Ammon's horn (tissue), 1 donor: ENCODE results near the gene FAM161A.
"Not testable (repeated sequence)": the region's sequence is repeated elsewhere in the genome, so short reads cannot be mapped to it uniquely, and the experiment has no call there.

Source experiments
- DNase-seq: peaks from one replicate; pipeline ENCODE4 v3.0.0-alpha.2; 2016; ENCODE audit warnings: low spot score

The FAM161A gene

DNA sequence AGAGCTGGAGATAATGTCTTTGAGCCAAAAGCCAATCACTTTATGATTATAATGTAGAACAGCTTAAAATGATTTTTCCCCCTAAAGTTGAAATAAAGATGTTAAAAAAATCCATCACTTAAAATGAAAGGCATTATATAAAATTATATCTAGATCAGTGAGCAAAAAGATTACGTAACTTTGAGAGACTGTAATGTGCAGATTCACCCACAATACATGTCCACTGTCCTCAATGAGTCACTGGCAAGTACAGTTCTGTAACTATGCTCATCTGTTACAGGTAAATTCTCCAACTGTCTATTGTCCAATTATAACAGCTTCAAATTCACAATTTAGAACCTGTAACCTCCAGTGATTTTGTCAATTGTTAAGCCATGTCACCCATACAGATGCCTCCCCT lies 19.0 kb downstream of the FAM161A start:
- no peak for DNase-seq

DNA sequence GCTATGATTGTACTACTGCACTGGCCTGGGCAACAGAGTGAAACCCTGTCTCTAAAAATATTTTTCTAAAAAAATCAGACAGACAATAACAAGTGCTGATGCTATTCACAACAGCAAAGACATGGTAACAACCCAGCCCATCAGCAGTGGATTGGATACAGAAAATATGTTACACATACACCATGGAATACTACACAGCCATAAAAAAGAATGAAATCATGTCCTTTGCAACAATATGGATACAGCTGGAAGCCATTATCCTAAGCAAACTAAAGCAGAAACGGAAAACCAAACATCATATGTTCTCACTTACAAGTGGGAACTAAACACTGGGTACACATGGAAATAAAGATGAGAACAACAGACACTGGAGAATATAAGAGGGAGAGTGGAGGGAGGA lies 19.9 kb downstream of the FAM161A start:
- DNase-seq = no peak

DNA sequence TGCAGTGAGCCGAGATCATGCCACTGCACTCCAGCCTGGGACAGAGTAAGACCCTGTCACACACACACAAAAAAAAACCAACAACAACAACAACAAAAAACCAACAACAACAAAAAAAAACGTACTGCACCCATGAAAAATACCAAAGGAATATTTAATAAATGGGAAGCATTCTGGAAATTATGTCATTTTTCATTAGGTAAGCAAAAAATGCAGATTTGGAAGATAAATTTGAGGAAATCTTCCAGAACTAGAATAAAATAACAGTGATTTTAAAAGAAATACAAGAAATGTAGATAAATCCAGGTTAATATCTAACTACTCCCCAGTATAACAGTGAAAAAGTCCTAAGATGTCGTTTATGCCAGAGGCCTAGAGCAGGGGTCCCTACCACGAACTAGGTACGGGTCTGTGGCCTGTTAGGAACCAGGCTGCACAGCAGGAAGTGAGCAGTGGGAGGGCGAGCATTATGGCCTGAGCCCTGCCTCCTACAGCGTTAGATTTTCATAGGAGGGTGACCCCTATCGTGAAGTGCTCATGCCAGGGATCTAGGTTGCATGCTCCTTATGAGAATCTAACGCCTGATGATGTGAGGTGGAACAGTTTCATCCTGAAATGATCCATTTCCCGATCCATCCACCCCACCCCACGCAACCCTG lies 21.5 kb downstream of the FAM161A start:
- DNase-seq = no peak

DNA sequence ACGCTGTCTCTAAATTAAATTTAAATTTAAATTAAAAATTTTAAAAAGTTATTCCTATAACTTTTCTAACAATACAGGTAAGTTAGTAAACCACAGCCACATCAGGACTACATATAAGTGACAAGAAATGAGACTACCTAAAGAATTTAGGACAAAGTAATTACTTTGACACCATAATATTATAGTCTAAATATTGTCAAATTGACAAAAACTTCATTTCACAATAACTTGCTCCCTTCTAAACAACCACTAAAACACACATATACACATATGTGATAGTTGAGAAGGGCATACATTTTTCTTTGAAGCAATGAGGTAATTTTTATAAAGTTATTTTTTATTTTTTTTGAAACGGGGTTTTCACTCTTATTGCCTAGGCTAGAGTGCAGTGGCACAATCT lies 31.6 kb downstream of the FAM161A start:
- DNase-seq = no peak

DNA sequence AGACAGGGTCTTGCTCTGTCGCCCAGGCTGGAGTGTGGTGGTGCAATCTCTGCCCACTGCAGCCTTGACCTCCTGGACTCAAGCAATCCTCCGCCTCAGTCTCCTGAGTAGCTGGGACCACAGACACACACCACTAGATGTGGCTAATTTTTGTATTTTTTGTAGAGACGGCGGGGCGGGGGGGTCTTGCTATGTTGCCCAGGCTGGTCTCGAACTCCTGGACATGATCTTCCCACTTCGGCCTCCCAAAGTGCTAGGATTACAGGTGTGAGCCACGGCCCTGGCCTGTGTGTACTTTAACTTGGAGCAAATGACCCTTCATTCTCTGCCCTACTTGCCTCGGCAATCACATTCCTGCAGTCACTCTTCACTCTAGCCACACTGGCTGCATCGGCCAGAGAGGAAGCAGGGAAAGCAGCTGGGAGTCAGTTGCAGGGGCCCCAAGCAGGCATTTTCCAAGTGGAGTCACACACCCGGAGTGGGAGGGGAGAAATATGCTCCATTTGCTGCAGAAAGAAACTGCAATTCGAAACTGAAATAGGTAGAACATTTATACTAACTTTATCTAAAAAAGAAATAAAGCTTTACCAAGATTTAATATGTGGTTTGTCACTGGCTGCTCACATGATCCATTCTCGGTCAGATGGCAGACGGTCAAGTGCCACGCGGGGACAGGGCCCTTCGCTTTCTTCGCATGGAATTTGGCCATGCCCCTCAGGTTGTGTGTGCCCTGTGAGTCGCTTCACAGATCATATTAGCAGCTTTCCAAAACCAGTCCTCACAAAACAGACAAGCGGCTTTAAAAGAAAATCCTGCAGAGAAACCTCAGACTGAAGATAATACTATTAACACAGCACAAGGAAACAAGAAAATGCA lies 37.1 kb downstream of the FAM161A start:
- no peak for DNase-seq

DNA sequence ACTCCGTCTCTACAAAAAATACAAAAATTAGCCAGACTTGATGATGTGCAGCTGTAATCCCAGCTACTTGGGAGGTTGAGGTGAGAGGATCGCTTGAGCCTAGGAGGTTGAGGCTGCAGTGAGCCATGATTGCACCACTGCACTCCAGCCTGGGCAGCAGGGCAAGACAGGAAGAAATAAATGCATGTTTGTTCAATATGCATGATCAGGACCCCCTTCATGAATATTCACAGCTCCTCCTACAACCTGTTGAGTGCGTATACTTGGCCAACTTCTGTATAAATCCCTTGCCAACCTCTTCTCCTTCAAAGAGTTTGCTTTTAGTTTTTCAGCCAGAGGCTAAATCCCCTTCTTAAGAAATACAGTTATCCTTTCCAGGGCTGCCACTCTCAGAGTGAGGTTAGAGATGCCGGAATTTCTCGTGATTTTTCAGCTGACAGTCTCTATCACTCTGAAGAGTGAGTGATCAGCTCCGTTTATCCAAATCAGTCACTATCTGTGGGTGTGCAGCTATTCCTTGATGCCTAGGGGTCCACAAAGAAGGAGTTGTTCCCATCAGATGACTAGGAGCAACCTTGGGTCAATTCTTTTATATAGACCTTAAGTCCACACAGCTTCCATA lies 39.2 kb downstream of the FAM161A start:
- no peak for DNase-seq

DNA sequence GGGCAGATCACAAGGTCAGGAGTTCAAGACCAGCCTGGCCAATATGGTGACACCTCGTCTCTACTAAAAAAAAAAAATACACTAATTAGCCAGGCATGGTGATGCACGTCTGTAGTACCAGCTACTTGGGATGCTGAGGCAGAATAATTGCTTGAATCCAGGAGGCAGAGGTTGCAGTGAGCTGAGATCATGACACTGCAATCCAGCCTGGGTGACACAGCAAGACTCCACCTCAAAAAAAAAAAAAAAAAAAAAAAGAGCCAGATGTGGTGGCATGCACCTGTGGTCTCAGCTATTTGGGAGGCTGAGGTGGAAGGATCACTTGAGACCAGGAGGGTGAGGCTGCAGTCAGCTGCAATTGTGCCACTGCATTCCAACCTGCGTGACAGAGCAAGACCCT lies 40.5 kb downstream of the FAM161A start:
- DNase-seq = not testable (repeated sequence)

DNA sequence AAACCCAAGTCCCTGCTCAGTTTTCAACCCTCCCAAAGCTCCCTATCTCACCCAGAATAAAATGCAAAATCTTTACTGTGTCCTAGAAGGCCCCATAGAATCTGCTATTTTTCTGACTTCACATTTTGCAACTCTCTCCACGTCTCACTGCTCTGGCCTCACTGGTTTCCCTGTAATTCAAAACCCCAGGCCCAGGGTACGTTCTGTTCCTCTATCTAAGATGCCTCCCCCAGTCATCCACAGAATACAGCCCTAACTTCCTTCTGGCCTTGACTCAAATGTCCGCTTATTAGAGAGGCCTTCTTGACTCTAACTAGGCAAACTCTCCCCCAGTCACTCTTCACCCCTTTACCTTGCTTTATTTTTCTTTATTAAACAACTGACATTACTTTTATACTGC lies 42.0 kb downstream of the FAM161A start:
- DNase-seq = no peak

DNA sequence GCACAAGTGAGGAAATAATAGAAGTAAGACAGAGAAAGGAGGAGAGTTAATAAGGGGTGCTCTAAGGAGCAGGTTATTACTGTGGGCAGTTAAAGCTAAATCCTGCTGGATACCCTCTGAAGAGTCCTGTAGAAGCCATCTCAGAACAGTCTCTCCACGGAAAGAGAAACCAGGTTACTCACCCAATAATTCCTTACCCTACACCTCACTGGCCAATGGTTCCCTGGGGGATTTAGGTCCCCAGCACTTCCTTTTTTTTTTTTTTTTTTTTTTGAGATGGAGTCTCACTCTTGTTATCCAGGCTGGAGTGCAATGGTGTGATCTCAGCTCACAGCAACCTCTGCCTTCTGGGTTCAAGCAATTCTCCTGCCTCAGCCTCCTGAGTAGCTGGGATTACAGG lies 43.7 kb downstream of the FAM161A start:
- not testable (repeated sequence) for DNase-seq

DNA sequence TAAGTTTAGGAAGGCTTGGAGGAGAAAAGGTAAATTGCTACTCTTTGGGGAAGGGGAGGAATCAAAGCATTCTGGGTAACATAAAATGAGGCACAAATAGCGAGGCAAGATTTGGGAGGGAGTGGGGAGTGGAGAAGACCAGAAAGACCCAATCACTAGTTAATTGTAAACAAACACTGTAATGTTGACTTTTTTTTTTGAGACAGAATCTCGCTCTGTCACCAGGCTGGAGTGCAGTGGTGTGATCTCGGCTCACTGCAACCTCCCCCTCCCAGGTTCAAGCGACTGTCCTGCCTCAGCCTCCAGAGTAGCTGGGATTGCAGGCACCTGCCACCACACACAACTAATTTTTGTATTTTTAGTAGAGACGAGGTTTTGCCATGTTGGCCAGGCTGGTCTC lies 45.2 kb downstream of the FAM161A start:
- not testable (repeated sequence) for DNase-seq

DNA sequence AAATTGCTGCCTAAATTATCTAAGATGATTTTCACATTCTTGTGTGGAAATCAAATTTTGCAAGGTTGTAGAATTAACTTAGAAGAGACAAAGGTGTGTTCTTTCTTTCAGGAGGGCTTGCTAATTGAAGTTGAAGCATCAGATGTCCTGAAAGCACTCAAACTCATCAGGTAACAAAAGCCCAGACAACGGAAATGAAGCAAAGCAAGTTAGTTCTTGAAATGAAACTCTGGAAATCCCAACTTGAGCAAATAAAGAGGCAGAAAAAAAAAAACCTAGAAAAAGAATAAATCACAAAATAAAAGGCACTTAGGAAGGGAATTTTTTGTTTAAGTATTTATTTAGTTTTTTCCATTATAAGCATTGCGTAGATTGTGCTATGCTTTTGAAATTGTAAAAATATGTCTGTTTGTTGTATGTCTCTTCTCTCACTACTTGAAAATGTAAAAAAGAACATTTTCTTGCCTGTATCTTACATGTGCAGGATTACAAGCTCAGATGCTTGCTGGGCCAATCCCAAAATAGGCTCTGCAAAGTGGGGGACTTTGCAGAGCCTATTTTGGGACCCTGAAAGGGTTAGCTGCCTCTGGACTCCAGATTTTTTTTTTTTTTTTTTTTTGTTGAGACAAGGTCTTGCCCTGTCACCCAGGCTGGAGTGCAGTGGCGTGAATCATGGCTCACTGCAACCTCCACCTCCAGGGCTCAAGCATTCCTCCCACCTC lies 46.7 kb downstream of the FAM161A start:
- DNase-seq = no peak

DNA sequence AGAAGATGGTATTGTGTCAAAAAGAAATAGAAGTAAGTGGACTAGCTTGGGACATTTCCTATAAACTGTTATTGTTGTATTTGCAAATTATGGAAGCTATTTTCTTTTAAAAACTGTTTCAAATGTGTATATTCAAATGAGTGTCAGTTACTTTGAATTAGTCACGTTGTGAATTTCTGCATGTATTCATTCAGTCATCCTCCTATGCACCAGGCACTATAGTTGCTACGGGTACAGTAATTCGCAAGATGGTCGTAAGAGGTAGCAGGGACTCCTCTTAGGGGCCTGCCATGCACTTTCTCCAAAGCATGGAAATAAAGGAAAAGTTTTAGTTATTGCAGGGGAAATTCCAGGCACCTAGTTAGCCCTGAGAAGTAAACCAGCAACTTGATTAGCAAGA lies 51.3 kb downstream of the FAM161A start:
- no peak for DNase-seq

DNA sequence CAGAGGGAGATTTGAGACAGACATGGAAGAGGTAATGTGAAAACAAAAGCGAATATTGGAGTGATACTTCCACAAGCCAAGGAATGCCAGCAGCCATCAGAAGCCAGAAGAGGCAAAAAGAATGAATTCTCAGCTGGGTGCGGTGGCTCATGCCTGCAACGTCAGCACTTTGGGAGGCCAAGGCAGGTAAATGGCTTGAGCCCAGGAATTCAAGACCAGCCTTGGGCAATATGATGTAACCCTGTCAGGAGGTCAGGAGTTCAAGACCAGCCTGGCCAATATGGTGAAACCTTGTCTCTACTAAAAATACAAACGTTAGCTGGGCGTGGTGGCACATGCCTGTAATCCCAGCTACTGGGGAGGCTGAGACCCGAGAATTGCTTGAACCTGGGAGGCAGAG lies 54.8 kb downstream of the FAM161A start:
- DNase-seq = no peak

DNA sequence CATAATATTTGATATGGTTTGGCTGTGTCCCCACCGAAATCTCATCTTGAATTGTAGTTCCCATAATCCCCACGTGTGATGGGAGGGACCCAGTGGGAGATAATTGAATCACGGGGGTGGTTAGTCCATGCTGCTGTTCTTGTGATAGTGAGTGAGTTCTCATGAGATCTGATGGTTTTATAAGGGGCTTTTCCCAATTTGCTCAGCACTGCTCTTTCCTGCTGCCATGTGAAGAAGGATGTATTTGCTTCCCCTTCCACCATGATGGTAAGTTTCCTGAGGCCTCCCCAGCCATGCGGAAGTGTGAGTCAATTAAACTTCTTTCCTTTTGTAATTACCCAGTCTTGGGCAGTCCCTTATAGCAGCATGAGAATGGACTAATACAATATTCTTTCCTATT lies 56.4 kb downstream of the FAM161A start:
- DNase-seq = not testable (repeated sequence)

DNA sequence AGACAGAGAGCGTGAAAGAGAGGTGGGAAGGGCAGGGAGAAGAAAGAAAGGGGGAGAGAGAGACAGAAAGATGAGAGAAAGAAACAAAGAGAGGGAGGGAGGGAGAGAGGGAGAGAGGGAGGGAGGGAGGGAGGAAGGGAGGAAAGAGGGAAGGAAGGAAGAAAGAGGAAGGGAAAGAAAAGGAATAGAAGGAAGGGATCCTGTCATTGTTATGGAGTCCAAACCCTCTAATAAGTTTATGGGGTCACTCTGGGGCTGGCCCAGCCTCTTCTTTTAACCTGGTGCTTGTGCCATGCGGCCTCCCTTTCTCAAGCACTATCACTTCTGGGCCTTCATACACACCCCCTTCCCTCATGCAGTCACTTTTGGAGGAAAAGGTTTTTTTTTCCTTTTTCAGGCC lies 58.5 kb downstream of the FAM161A start:
- no peak for DNase-seq

DNA sequence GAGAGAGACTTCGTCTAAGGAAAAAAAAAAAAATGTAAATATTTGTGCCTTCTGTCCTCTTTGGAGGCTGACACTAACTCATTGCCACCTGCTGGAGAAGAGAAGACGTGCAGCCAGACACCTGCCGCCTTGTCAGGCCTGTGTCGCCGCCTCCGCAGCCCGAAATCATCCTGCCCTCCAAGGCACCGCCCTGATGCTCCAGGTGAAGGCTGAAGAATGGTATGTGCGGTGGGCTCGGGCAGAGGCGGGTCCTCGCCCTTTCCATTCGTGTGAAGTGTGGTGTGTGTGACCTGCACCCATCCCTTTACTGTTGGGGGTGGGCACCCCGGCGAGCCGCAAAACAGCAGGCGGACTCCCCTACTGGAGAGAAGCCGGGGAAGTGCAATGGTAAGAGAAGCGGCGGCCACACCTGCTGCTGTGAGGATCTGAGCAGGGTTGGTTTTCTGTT lies 60.4 kb downstream of the FAM161A start:
- peak; percentile 35 for DNase-seq

DNA sequence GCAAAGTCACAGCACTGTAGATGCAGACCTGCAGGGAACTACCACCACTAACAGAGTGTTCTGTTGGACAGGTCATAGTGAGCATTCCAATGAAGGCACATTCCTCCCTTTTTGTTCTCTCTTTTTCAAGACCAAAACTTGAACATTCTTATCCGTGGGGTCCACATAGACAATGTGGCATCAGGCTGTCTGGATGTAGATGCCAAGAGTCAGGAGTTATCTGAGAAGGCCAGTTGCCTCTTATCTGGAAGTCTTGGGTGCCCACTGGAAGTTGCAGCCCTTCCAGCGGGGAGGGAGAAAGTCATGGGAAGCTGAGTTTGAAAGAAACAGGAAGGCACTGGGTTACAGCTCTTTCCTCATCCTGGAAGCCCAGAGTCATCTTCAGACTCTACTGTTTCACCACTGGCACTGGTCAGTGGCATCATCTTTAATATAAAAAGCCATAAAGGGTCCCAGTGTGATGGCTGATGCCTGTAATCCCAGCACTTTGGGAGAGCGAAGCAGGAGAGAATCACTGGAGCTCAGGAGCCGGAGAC lies 61.4 kb downstream of the FAM161A start:
- DNase-seq = no peak

DNA sequence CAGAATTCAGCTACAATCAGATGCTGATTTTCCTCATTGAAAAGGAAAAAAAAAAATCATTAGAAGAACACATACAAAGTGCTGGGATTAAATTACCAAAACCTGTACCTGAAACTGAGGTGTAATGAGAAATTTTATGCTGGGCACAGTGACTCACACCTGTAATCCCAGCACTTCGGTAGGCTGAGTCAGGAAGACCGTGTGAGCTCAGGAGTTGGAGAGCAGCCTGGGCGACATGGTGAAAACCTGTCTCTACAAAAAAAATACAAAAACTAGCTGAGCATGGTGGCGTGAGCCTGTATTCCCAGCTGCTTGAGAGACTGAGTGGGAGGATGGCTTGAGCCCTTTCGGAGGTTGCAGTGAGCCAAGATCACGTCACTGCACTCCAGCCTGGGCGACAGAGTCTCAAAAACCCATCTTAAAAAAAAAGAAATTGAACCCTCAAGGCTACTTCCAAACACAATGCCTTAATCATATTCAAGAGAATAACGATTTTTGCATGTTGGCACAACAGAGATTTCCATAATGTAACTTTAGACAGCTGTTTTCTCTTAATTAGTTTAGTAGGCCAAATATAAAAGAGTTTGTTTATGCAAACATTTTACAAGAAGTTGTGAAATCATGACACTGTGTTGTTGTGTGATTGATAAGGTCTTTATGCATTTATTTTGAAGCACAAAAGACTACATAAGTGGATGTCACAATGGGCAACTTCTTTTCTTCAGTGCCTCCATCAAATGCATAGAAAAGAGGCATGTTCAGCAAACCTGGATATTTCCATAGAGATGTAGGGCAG lies 63.9 kb downstream of the FAM161A start:
- no peak for DNase-seq

DNA sequence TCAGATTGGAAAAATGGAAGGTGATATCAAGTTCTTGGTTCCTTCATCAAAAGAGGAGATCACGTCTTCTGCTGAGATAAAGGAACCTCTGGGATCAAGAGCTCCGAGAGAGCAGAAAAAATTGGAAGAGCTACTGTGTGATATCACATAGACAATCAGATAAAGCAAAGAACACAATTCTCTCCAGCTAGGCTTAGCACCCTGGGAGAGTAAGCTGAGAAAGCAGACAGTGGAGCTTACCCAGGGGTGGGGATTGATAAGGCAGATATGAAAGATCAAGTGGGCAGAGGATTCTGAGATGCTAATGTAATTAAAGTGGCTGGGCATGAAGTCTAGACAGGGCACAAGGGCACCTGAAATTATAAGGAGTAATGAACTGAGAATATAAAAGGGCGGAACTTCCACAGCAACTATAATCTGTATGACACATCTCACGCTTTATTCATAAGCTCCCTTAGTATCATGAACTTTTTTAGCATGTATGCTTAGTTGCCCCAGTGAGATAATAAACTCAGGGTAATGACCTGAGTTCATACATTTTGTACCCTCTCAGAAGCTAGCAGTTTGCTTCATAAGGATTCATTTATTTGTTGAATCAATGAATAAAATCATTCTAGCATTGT lies 65.8 kb downstream of the FAM161A start:
- DNase-seq = no peak

DNA sequence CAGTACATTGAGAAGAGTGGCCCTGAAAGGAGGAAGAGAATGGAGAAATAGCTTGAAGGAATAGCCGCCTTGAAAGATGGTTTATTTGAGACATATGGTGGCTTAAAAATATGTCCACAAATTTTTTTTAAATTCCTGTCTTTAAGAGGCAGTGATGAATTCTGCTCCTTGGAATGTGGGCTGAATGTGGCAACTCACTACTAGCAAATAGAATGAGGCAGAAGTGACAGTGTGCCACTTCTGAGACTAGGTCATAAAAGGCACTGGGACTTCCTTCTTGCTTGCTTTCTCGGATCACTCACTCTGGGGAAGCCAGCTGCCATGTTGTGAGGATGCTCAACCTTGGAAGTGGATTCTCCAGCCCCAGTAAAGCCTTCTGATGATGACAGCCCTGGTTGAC lies 67.0 kb downstream of the FAM161A start:
- DNase-seq = no peak

DNA sequence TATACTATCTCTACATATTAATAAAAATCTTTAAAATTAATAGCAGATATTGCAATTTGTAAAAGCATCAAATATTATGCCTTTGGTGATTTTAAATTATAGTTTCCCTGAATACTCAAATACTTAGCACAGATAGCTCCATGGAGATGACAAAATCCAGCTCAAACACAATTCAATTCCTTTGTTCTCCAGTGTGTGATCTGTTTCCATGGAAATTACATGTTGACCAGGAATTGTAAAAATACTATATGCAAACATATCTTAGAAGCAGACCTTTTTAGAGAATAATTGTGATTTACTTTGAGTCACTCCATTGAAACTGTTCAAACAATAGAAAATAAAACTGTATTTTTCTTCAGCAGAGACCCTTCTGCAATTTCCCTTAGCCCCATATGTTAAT lies 68.3 kb downstream of the FAM161A start:
- no peak for DNase-seq
